AG09309 (cell line): ENCODE measurements around the gene TOPBP1.

Source experiments
- DNase-seq: peaks from one replicate; pipeline ENCODE4 v3.0.0-alpha.2; 2010; ENCODE audit warnings: low read depth
- H3K4me3 ChIP-seq: 2 replicates; pipeline ENCODE4 v1.5.1; 2011; ENCODE audit warnings: mild to moderate bottlenecking, low read depth, low read length, moderate library complexity; ENCODE audit not compliant: control insufficient read depth
- TF ChIP-seq, protein P1 (sequence below): IDR thresholded peaks from 2 replicates; pipeline ENCODE4 v1.5.1; 2011; ENCODE audit warnings: mild to moderate bottlenecking, low read depth, low read length, inconsistent platforms; ENCODE audit not compliant: insufficient read depth, control insufficient read depth; ENCODE audit errors: missing control alignments

TOPBP1 gene

DNA sequence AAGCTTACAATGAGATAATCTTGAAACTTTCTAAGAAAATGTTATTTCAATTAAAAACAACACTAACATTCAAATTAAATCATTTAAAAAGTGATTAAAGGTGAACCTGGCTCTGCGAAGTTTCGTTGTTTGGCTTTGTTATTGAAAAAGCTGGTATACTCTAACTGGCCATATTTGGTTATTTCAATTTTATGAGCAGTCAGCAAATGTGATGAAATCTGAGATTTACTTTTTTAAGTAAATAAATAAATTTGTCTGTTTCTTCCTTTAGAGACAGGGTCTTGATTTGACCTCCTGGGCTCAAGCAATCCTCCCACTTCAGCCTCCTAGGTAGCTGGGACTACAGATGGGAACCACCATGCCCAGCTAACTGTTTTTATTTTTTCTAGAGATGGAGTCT is 50.2 kb downstream of the TOPBP1 start:
- no peak overlapping the region for H3K4me3 ChIP-seq
- TF ChIP-seq, protein P1, sequence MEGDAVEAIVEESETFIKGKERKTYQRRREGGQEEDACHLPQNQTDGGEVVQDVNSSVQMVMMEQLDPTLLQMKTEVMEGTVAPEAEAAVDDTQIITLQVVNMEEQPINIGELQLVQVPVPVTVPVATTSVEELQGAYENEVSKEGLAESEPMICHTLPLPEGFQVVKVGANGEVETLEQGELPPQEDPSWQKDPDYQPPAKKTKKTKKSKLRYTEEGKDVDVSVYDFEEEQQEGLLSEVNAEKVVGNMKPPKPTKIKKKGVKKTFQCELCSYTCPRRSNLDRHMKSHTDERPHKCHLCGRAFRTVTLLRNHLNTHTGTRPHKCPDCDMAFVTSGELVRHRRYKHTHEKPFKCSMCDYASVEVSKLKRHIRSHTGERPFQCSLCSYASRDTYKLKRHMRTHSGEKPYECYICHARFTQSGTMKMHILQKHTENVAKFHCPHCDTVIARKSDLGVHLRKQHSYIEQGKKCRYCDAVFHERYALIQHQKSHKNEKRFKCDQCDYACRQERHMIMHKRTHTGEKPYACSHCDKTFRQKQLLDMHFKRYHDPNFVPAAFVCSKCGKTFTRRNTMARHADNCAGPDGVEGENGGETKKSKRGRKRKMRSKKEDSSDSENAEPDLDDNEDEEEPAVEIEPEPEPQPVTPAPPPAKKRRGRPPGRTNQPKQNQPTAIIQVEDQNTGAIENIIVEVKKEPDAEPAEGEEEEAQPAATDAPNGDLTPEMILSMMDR, result no peak
- DNase-seq, result no peak

DNA sequence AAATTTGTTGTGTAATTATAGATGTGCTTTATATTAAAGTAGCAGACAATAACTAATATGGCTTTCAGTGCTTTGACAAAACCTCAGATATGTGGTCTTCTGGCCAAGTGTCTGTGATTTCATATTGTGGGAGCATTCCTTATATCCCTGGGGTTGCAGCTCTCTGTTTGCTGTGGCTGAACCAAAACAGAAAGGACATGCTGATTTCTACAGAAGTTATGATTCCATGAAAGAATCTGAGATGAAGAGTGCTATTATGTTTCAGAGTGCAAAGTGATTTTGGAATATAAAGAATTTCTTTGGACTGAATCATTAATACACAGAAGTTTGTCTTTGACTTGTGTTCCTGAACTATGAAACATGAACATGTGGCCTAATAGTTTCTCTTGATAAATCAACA is 51.7 kb downstream of the TOPBP1 start:
- TF ChIP-seq, protein P1, result no peak
- no peak for DNase-seq
- H3K4me3 ChIP-seq, result no peak overlapping the region

DNA sequence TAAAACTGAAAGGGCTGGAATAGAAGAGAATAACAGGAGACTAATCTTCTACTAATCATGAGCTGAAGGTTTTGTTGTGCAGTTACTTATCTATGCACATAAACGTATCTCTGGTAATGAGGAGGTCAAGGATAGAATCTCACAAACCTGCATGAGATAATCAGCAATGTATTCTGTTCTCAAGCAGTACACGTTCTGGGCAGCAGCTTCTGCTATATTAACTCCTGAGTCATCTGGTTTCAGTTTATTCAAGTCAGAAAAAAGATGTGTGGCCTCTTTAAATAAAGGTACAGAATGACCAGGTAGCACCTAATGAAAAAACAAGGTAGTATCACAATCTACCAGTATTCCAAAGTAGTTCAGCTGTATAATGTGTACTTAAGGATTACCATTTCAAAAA is 53.4 kb downstream of the TOPBP1 start:
- DNase-seq, result no peak
- H3K4me3 ChIP-seq, result no peak overlapping the region
- TF ChIP-seq, protein P1, result no peak

DNA sequence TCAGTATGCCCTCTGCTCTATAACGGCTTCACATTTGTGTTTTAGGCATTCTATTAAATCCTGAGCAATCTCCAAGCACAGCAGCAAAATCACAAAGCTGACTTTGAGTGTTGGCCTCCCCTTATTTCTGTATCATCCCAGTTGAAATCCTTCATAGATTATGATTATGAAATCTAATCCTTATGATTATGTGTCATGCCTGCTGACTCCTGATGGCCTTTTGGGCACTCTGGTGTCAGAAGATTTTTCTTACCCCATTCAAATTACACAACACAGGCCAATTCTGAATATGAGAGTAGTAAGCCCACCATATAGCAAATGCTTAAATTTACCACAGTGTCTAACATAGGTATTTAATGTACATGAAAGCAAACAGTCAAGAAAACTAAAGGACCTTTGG is 53.9 kb downstream of the TOPBP1 start:
- DNase-seq, result no peak
- no peak overlapping the region for H3K4me3 ChIP-seq
- TF ChIP-seq, protein P1, result no peak

DNA sequence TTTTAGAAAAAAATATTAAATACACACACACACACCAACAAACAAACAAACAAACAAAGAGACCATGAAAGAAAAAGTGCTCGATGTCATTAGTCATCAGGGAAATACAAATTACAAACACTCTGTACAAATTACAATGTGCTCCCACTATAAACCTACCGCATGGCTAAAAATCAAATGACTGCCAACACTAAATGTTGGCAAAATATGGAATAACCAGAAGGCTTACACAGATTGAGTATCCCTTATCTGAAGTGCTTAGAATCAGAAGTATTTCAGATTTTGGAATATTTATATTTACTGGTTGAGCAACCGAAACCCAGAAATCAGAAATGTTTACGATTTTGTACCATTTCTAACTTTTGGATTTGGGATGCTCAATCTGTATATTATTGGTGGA is 54.8 kb downstream of the TOPBP1 start:
- DNase-seq, result no peak
- H3K4me3 ChIP-seq, result no peak overlapping the region
- TF ChIP-seq, protein P1, result no peak

DNA sequence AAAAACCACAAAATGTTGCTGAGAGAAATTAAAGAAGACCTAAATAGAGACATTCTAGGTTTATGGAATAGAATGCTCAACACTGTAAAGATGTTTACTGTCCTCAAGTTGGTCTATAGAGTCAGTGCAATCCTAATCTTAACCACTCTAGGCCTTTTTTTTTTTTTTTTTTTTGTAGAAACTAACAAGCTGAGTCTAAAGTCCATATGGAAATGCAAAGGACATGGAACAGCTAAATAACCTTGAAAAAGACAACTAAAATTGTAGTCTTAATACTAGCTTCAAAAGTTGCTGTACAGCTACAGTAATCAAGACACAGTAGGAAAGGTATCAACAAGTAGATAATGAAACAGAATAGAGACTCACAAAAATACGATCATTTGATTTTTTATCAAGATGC is 55.4 kb downstream of the TOPBP1 start:
- H3K4me3 ChIP-seq, result no peak overlapping the region
- no peak for DNase-seq
- TF ChIP-seq, protein P1, result no peak

DNA sequence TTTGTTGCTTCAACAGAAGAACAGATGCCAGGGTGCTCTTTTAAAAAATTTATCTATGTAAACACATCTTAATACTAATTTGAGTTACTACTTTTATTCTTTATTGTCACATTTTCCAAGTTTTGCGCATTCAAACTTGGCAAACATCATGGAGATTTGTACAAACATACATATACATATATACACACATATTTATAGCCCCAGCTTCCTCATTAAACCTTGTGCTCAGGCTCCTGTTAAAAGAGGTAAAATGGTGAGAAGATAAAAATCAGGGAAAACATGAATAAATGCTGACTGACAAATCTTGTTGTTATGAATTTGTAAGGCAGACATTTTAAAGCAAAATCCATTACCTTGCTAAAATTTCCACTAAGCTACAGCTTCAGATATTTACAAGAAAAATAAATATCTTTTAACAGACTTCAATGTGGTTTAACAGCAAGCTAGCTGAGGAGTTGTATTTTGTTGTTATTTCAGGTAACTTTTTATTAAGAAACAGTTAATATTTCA is 61.1 kb downstream of the TOPBP1 start:
- no peak overlapping the region for H3K4me3 ChIP-seq
- TF ChIP-seq, protein P1, result no peak
- DNase-seq, result no peak
